Renal cortex interstitium (tissue), 11 donors: ENCODE data around the gene ASB8. TPM values are rescaled to one million over a fixed set of nuclear protein-coding genes. Genes with fewer than 3 reads are reported as not detected.

ENCODE experiments used
- DNase-seq, 11 donors: peaks; one replicate each; pipeline ENCODE4 v3.0.0-alpha.2; 2013; ENCODE audit warnings: low read depth in 9 of 11, low spot score in 4 of 11; ENCODE audit errors: extremely low read depth in 1 of 11
- polyA plus RNA-seq, 3 donors: library from polyadenylated mRNA; unstranded; fragments of 120-200 nt; gene quantifications; one replicate each; pipeline ENCODE4 v1.2.1, GENCODE V29; 2013; ENCODE audit not compliant: insufficient read length in 3 of 3

Gene ASB8
- polyA plus RNA-seq, 3 donors, result 35.6 to 40.2 (median 39.0) TPM

DNA sequence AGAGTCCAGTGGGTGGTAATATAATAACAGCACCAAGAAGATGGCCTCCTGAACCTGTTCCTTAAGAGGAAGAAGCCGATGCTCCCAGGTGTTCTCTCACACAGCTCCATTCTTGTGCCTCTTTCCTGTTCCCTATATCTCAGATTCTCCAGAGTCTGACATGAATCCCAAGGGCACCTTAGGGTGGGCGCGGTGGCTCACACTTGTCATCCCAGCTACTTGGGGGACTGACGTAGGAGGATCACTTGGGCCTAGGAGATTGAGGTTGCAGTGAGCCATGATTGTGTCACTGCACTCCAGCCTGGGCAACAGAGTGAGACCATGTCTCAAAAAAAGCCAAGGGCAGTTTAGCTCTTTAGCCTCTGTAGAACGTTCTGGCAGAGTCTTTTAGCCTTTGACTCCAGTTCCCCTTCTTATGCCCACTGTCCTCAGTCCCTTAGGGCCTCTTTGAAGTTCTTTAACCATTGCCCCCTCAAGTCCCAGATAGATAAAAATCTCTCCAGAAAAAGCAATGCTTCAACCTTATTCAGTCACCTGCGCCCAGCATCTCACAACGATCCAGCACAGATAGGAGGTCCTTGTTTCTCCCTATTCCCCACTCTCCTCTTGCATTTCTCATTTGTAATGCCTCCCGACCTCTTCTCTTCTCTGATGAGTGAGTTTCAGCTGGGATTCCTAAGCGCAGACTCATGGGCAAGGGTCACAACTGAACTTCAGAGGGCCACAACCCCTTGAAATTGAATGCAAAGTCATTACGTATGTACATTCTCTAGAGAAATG, 30.8 kb upstream of the ASB8 start:
- DNase-seq, result no peak

DNA sequence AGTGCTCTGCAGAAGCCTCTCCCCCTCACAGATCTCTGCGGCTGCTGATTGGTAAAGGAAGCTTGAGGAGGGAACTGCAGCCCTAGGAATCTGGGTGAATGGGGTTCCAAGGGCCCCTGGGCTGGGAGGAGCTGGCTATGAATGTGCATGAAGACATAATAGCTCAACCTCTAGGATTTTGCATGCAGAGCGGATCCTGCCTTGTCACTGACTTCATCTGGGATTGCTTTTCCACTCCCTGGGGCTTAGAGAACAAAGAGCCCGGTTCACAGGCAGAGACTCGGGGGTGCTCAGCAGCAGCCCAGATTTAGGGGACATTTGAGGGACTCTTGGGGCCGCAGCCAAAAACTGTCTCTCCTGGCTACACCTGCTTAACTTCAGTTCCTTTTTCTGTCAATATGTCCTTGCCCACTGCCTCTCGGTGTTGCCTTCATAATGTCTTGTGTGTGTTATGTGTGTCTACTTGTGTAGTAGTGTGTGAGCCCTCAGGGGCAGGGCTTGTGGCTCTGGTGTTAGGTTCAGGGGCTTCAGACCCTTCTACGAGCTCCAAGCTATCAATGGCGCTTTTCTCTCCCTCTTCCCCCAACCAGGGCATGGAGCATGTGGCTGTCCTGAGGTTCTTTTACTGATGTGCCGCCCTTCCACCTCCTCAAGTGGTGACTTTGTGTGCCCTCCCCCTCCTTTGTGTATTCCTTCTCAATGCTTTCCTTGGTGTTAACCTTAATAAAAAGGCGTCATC, 28.0 kb upstream of the ASB8 start:
- DNase-seq, result no peak

- DNase-seq, result no peak
Measured at GRCh38 chr12:48184549-48184922, 27.2 kb upstream of the ASB8 start.

DNA sequence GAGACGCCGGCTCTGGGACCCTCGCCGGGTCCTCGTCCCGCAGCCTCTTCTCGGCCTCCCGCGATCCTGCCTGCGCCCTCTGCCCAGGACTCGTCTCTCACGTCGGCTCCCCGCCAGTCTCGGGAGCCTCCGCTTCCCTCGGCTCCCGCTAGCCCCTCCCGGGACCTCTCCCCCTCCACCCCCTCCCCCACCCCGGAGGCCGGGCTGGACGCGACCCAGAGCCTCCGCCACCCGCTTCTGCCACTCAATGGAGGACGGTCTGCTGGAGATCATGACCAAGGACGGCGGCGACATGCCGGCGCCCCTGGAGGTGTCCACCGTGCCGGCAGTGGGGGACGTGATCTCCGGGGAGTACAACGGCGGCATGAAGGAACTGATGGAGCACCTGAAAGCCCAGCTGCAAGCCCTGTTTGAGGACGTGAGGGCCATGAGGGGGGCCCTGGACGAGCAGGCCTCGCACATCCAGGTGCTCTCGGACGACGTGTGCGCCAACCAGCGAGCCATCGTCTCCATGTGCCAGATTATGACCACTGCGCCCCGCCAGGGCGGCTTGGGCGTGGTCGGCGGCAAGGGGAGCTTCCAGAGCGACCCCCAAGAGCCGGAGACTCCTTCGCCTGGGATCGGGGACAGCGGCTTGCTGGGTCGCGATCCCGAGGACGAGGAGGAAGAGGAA, 26.7 kb upstream of the ASB8 start:
- no peak for DNase-seq

DNA sequence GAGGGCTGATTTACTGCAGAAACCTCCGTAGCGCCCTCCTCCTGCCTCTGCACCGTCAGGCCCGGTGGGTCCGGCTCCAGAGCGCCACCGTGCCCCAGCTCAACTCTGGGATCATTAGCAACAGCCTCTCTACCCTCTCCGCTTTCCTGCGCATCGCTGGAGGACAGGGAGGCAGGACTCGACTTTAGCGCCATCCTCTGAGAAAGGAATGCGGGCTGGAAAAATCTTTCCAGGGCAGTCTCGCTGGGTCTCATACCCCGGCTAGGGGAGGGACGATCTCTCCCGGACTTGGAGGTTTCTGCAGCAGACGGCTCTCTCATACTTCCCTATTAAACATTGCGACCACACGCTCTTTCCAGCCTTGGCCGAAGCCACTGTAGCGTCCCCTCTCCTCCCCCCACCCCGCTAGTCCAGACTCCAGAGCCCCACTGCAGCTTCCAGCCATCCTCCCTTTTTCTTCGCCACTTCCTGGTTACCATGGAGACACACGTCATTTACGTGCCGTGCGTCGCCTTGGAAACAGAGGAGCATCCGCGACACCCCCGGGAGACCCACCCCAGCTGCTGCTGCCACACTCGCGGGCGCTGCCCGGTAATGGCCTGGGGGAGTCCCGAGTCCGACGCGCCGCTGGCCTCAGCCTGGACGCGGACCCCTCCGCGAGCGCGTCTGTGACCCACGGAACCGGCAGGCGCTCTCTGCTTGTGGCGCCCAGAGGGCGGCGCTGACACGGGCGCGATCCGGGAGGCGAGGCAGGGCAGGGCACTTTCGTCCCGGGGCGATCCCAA, 26.0 kb upstream of the ASB8 start, which contains the start of gene CCDC184:
Gene CCDC184, plus strand, starts transcription at position 554 of the 785 bp plus-strand sequence. CDS start 479 bp downstream, outside the sequence.
- DNase-seq, result peak in 7 of 11 donors; percentile 60 to 76 (median 70)

GRCh38 chr12:48182631-48183030, 25.3 kb upstream of the ASB8 start:
- DNase-seq, result no peak

GRCh38 chr12:48180857-48181495, 23.7 kb upstream of the ASB8 start:
- no peak for DNase-seq

DNA sequence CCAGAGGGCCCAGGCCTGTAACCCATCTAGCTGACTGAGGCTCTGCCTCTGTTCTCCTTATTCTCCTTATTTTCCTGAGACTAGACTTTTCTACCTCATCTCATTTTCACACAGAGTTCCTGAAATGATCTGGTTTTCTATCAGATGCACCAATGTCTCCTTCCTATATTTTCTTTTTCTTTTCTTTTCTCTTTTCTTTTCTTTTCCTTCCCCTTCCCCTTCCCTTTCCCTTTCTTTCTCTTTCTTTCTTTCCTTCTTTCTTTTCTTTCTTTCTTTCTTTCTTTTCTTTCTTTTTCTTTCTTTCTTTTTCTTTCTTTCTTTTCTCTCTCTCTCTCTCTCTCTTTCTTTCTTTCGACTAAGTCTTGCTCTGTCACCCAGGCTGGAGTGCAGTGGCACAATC, 23.1 kb upstream of the ASB8 start:
- DNase-seq, result no peak

GRCh38 chr12:48179466-48179865, 22.2 kb upstream of the ASB8 start:
- DNase-seq, result no peak

GRCh38 chr12:48177982-48178381, 20.7 kb upstream of the ASB8 start:
- DNase-seq, result no peak

- no peak for DNase-seq
Measured at GRCh38 chr12:48176417-48176751, 19.1 kb upstream of the ASB8 start.

GRCh38 chr12:48175613-48176416, 18.5 kb upstream of the ASB8 start:
- DNase-seq, result no peak

DNA sequence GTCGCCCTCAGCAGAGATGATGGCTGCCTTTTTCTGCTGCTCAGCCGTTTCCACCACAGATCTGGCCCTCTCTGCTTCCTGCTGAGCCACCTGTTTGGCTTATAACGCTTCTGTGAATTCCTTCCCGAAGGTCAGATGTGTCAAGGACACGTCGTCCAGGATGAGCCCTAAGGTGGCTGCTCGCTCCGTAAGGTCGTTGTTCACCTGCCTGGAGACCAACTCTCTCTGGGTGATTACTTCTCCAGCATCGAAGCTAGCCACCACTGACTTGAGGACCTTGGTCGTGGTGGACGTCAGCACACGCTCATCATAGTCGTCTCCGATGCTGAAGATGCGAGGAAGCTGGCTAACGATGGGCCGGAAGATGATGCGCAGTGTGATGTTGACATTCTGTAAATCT, 11.7 kb upstream of the ASB8 start:
- no peak for DNase-seq

- DNase-seq, result peak in 4 of 11 donors; percentile 53 to 57 (median 53)
Measured at GRCh38 chr12:48165089-48165981, 8.0 kb upstream of the ASB8 start.

DNA sequence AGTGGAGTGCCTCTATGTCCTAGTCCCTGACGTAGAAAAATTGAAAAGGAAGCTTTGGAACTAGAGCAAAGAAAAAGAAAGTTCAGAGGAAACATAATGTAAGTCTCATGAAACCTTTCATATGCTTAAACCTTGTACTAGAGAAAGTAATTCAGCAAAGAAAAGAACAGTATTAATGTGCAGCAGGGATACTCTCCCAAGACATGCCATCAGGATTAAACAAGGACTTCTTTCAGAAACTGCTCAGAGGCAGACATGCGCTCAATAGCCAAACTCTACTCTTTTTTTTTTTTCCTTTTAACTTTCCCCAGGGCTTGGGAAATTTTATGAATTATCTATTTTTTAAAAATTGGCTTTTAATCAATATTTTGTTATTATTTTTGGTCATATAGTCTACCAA, 7.1 kb upstream of the ASB8 start:
- DNase-seq, result no peak

DNA sequence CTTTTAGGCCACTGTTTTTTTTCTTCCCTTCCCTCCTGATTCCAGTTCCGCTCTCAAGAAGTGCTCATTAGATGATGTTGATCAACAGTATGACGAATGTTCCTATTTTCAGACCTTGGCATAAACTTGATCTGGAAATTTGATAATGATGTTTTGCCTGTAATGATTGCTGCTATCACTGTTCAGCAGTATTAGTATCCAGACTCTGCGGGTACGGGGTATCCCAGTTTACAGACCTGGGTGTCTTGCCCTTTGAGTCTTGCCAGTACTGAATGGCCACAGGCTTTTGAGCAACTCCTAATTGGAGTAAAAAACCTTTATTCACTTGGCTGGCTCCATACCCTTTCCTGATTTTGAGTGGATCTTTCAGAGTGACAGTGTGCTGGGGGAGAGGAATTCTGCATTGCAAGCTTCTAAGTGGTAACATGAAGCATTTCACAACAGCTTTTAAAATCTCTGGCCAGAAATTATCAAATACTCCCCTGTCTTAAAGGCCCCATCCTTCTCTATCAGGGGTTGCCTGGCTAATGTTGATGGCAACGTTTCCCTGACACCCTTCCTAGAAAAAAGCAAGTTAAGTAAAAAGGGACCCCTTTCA, 5.9 kb upstream of the ASB8 start:
- DNase-seq, result no peak

GRCh38 chr12:48160807-48161206, 3.5 kb upstream of the ASB8 start:
- DNase-seq, result no peak
